H1 (cell line): ENCODE results near the gene ASTN2. TPM values are rescaled to one million over a fixed set of nuclear protein-coding genes. Genes with fewer than 3 reads are reported as not detected.

Experiments
- CTCF ChIA-PET: fragments of 300-600 bp; sonication (Branson Sonifier 250); formaldehyde crosslinking; loops from one replicate; lab custom pipeline; 2021; ENCODE audit not compliant: partially characterized antibody; lab: Charles Lee
- POLR2A ChIA-PET: fragments of 300-600 bp; sonication (Branson Sonifier 250); formaldehyde crosslinking; loops from one replicate; lab custom pipeline; 2021; ENCODE audit warnings: inconsistent platforms; ENCODE audit not compliant: partially characterized antibody; lab: Charles Lee
- DNase-seq, 2 experiments: peaks; one replicate each; pipeline versions ENCODE4 v3.0.0 to v3.0.0-alpha.2; 2010 to 2022; ENCODE audit warnings: low spot score in 2 of 2, low read depth in 1 of 2, mixed read lengths in 1 of 2
- FAIRE-seq: peaks from 2 replicates; lab custom pipeline; 2011; peaks lifted over from hg19 to GRCh38; lab: Jason Lieb, UNC
- H2AFZ ChIP-seq: 2 replicates; pipeline ENCODE4 v1.8.1; 2012; ENCODE audit warnings: low read length, inconsistent platforms
- H2AK5ac ChIP-seq: 2 replicates; pipeline ENCODE4 v1.6.1; 2013; ENCODE audit warnings: low read depth, low read length
- H2BK120ac ChIP-seq: replicated peaks from 2 replicates; pipeline ENCODE3; 2013; ENCODE audit warnings: low read depth, low read length, inconsistent platforms
- H2BK12ac ChIP-seq: 2 replicates; pipeline ENCODE4 v1.6.1; 2013; ENCODE audit warnings: low read depth, low read length
- H2BK15ac ChIP-seq: 2 replicates; pipeline ENCODE4 v1.6.1; 2013; ENCODE audit warnings: low read length
- H2BK20ac ChIP-seq: 2 replicates; pipeline ENCODE4 v1.6.1; 2013; ENCODE audit warnings: low read length
- H2BK5ac ChIP-seq: 2 replicates; pipeline ENCODE4 v1.6.1; 2013; ENCODE audit warnings: low read depth, low read length
- H3K14ac ChIP-seq: 2 replicates; pipeline ENCODE4 v1.6.1; 2013; ENCODE audit warnings: inconsistent platforms; ENCODE audit not compliant: insufficient read length
- H3K18ac ChIP-seq: 2 replicates; pipeline ENCODE4 v1.6.1; 2013; ENCODE audit warnings: low read length; ENCODE audit errors: extremely low read depth
- H3K23ac ChIP-seq: 2 replicates; pipeline ENCODE4 v1.6.1; 2013; ENCODE audit warnings: inconsistent platforms; ENCODE audit not compliant: insufficient read length
- H3K23me2 ChIP-seq: 2 replicates; pipeline ENCODE4 v1.6.1; 2013; ENCODE audit warnings: low read depth, low read length
- H3K27ac ChIP-seq: 2 replicates; pipeline ENCODE4 v1.6.1; 2011; ENCODE audit warnings: low read depth, low read length, inconsistent platforms
- H3K27me3 ChIP-seq, 4 experiments: replicated peaks in 1 of 4; 1 replicate in 1 of 4; 2 replicates in 3 of 4; pipeline versions ENCODE4 v1.6.1 to v1.8.1; 2011 to 2013; ENCODE audit warnings: low read length in 3 of 4, mild to moderate bottlenecking in 3 of 4, inconsistent platforms in 2 of 4, mixed read lengths in 2 of 4, moderate library complexity in 1 of 4; ENCODE audit not compliant: control insufficient read depth in 3 of 4, insufficient read depth in 3 of 4; ENCODE audit errors: extremely low read depth in 1 of 4
- H3K36me3 ChIP-seq, 4 experiments: 2 replicates each; pipeline versions ENCODE4 v1.6.1 to v1.8.1; 2011 to 2013; ENCODE audit warnings: mild to moderate bottlenecking in 4 of 4, low read length in 3 of 4, moderate library complexity in 2 of 4, control low read depth in 1 of 4, inconsistent platforms in 1 of 4; ENCODE audit not compliant: insufficient read depth in 4 of 4, control insufficient read depth in 2 of 4
- H3K4ac ChIP-seq: replicated peaks from 2 replicates; pipeline ENCODE3; 2013; ENCODE audit warnings: low read length, low read depth, mixed read lengths, inconsistent platforms; ENCODE audit not compliant: insufficient read length
- H3K4me1 ChIP-seq, 4 experiments: replicated peaks in 1 of 4; 1 replicate in 1 of 4; 2 replicates in 3 of 4; pipeline versions ENCODE4 v1.6.1 to v1.8.1; 2011 to 2013; ENCODE audit warnings: low read length in 3 of 4, inconsistent platforms in 2 of 4, mixed read lengths in 1 of 4; ENCODE audit not compliant: insufficient read depth in 4 of 4, control insufficient read depth in 3 of 4
- H3K4me2 ChIP-seq, 2 experiments: 2 replicates each; pipeline versions ENCODE4 v1.6.1 to v1.8.1; 2011 to 2013; ENCODE audit warnings: low read depth in 2 of 2, low read length in 2 of 2, control low read depth in 1 of 2, inconsistent platforms in 1 of 2, mild to moderate bottlenecking in 1 of 2; ENCODE audit not compliant: insufficient read depth in 1 of 2
- H3K4me3 ChIP-seq, 4 experiments: fragments of 200-600, 300-600 bp in 1 of 4; sonication (generic), shearing (Covaris generic), sonication (Bioruptor Twin) in 1 of 4; 2 replicates each; pipeline versions ENCODE4 v1.5.1 to v1.8.1; 2011 to 2016; ENCODE audit warnings: low read length in 4 of 4, low read depth in 3 of 4, control low read depth in 2 of 4, inconsistent platforms in 2 of 4, mild to moderate bottlenecking in 2 of 4, mixed read lengths in 1 of 4, moderate library complexity in 1 of 4; ENCODE audit not compliant: insufficient read depth in 2 of 4; ENCODE audit errors: extremely low read depth in 1 of 4
- H3K56ac ChIP-seq: replicated peaks from 2 replicates; pipeline ENCODE3; 2013; ENCODE audit warnings: low read depth, mild to moderate bottlenecking, mixed read lengths, low read length, inconsistent platforms; ENCODE audit not compliant: insufficient read length
- H3K79me1 ChIP-seq: 2 replicates; pipeline ENCODE4 v1.6.1; 2013; ENCODE audit warnings: low read depth, low read length, control low read depth
- H3K79me2 ChIP-seq, 2 experiments: 2 replicates each; pipeline versions ENCODE4 v1.6.1 to v1.8.1; 2012 to 2013; ENCODE audit warnings: low read length in 2 of 2, mild to moderate bottlenecking in 2 of 2, inconsistent platforms in 1 of 2; ENCODE audit not compliant: insufficient read depth in 2 of 2, control insufficient read depth in 1 of 2
- H3K9ac ChIP-seq, 4 experiments: replicated peaks in 1 of 4; 1 replicate in 1 of 4; 2 replicates in 3 of 4; pipeline versions ENCODE4 v1.6.1 to v1.8.1; 2011 to 2013; ENCODE audit warnings: low read depth in 3 of 4, low read length in 3 of 4, control low read depth in 2 of 4, mild to moderate bottlenecking in 2 of 4, moderate library complexity in 2 of 4, inconsistent platforms in 1 of 4; ENCODE audit errors: extremely low read depth in 1 of 4
- H3K9me3 ChIP-seq, 2 experiments: 2 replicates each; pipeline versions ENCODE4 v1.6.1 to v1.8.1; 2012 to 2013; ENCODE audit warnings: mild to moderate bottlenecking in 2 of 2, moderate library complexity in 2 of 2, control low read depth in 1 of 2, inconsistent platforms in 1 of 2, low read depth in 1 of 2, low read length in 1 of 2, mixed read lengths in 1 of 2; ENCODE audit not compliant: insufficient read depth in 2 of 2
- H4K20me1 ChIP-seq, 2 experiments: replicated peaks in 1 of 2; 2 replicates each; pipeline versions ENCODE3 to v1.8.1; 2011 to 2013; ENCODE audit warnings: inconsistent platforms in 2 of 2, low read length in 2 of 2, mild to moderate bottlenecking in 1 of 2; ENCODE audit not compliant: insufficient read depth in 2 of 2, control insufficient read depth in 1 of 2
- H4K5ac ChIP-seq: 2 replicates; pipeline ENCODE4 v1.6.1; 2013; ENCODE audit warnings: low read length, low read depth, mixed read lengths, inconsistent platforms; ENCODE audit not compliant: insufficient read length
- H4K8ac ChIP-seq: 2 replicates; pipeline ENCODE4 v1.8.0; 2013; ENCODE audit warnings: mild to moderate bottlenecking, moderate library complexity, low read length, inconsistent platforms; ENCODE audit not compliant: insufficient read depth; ENCODE audit errors: extremely low read depth
- H4K91ac ChIP-seq: replicated peaks from 2 replicates; pipeline ENCODE3; 2013; ENCODE audit warnings: low read length, mixed read lengths, inconsistent platforms; ENCODE audit not compliant: insufficient read length
- WGBS, 2 experiments: shearing (Covaris generic) in 1 of 2; methylation state at CpG; one replicate each; pipeline versions ENCODE4 v1.1.6 to v1.1.7; 2013 to 2015; ENCODE audit warnings: low lambda C conversion rate in 2 of 2, mixed read lengths in 2 of 2, inconsistent platforms in 1 of 2, low coverage in 1 of 2, missing lambda C conversion rate in 1 of 2; ENCODE audit not compliant: insufficient replicate concordance in 2 of 2, insufficient coverage in 1 of 2, insufficient read length in 1 of 2; ENCODE audit errors: extremely low coverage in 1 of 2, missing lambda C conversion rate in 1 of 2; 5-methylcytosine and 5-hydroxymethylcytosine counted together
- polyA plus RNA-seq, 7 experiments: library from polyadenylated mRNA; depleted of rRNA in 3 of 7; stranded (reverse) in 5 of 7; unstranded in 2 of 7; fragments of >200 nt in 5 of 7; fragments of 200-250 nt in 2 of 7; gene quantifications; 1 replicate in 5 of 7; 2 replicates in 1 of 7; 4 replicates in 1 of 7; pipeline versions ENCODE4 v1.2.1 to v1.2.3, GENCODE V29; 2011 to 2013; ENCODE audit warnings: missing spikeins in 2 of 7, mixed read lengths in 2 of 7
- total RNA-seq: library from RNA; stranded (reverse); fragmentation: NEBNext Ultra II Directional; extraction: Animal tissue kit (Norgen Biotek cat#: 25700); gene quantifications from 2 replicates; pipeline ENCODE4 v1.2.1, GENCODE V29; 2021

Gene ASTN2
- total and polyA plus RNA-seq, 2 of the 8 experiments (the other 6 are each of a cell fraction or from before 2014, with no cell fraction given), result 8.2 to 13.7 TPM

- CTCF ChIA-PET, result interaction anchor here (0.6 to 5.2 kb wide), 40 partner anchors 10 to 1421 kb away, joined by 3 to 51 read pairs (median 4); partner anchors contain the start of gene PAPPA
- Histone ChIP-seq H3K14ac (no peak overlapping the region), H3K36me3 (no peaks in the 10 kb centered on the region), H3K4ac (no peak overlapping the region), H2AFZ (no peak overlapping the region), H4K8ac (no peak overlapping the region), H3K4me2 (no peak overlapping the region), H4K5ac (no peak overlapping the region), H3K4me3 (no peak overlapping the region), H3K27me3 (no peaks in the 10 kb centered on the region), H2BK20ac (no peak overlapping the region), H3K18ac (no peak overlapping the region), H4K20me1 (no peaks in the 10 kb centered on the region), H3K4me1 (peaks cover 0 to 4% (median 3%) of the 10 kb centered on the region in 4 experiments; a peak in 2 of 7 replicates), H3K79me2 (no peaks in the 10 kb centered on the region), H2BK15ac (no peak overlapping the region), H2BK5ac (no peak overlapping the region), H3K27ac (no peak overlapping the region), H3K79me1 (no peaks in the 10 kb centered on the region), H2BK12ac (peak overlapping the region; percentile 55; the same call in 1 of the 2 replicates), H2AK5ac (no peak overlapping the region), H2BK120ac (no peak overlapping the region), H3K9ac (no peak overlapping the region), H3K23ac (no peak overlapping the region), H3K9me3 (no peaks in the 10 kb centered on the region), H3K23me2 (no peaks in the 10 kb centered on the region), H4K91ac (no peak overlapping the region), H3K56ac (no peak overlapping the region)
- 72% methylated on average over 5 of the region's 5 CpGs; no CpG with 5 or more reads in 1 of the 2 experiments for WGBS, 2 experiments
- DNase-seq (peak in 1 of 2 experiments; percentile 74), FAIRE-seq (peak; percentile 87)
- POLR2A ChIA-PET, result no interaction called here
These were observed 919.8 kb downstream of the ASTN2 start for GRCh38 chr9:116494815-116495634.
